OCI-LY1 (cell line): ENCODE data around the gene PATE1.

Source experiments
- EZH2 ChIP-seq: fragments of 200-600 bp; sonication (generic), shearing (Covaris generic); IDR thresholded peaks from 2 replicates; pipeline ENCODE4 v1.8.0; 2017; ENCODE audit warnings: borderline replicate concordance, mixed run types, mild to moderate bottlenecking, antibody characterized with exemption, low read length, moderate library complexity, mixed read lengths
- TF ChIP-seq, protein P1 (sequence below): fragments of 200-600 bp; sonication (generic), shearing (Covaris generic); IDR thresholded peaks from 2 replicates; pipeline ENCODE4 v1.5.1; 2017; ENCODE audit warnings: mild to moderate bottlenecking, antibody characterized with exemption, low read length, moderate library complexity, mixed read lengths

DNA sequence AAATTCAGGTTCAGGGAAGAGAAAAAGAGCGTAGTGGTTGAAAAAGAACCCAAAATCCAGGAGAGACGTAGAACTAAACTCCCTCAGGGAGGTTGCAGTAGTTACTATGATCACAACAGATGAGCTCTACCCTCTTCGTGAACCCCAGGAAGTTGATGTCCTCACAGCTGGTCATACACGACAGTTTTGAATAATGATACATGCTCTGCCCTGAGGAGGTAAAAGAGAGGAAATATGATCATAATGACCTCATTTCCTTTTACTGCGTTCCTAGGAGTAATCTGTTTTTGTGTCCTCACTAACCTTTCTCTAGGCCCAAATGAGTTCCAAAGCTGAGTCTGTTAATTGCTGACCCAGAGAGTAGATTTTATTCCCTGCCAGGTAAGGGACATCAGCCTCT, 31.2 kb downstream of the PATE1 start:
- TF ChIP-seq, protein P1, sequence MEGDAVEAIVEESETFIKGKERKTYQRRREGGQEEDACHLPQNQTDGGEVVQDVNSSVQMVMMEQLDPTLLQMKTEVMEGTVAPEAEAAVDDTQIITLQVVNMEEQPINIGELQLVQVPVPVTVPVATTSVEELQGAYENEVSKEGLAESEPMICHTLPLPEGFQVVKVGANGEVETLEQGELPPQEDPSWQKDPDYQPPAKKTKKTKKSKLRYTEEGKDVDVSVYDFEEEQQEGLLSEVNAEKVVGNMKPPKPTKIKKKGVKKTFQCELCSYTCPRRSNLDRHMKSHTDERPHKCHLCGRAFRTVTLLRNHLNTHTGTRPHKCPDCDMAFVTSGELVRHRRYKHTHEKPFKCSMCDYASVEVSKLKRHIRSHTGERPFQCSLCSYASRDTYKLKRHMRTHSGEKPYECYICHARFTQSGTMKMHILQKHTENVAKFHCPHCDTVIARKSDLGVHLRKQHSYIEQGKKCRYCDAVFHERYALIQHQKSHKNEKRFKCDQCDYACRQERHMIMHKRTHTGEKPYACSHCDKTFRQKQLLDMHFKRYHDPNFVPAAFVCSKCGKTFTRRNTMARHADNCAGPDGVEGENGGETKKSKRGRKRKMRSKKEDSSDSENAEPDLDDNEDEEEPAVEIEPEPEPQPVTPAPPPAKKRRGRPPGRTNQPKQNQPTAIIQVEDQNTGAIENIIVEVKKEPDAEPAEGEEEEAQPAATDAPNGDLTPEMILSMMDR: no peak
- no peak for TF ChIP-seq EZH2
